Adrenal gland (tissue), 5 donors: ENCODE data around the gene SEC16A.

ENCODE experiments used
- CTCF ChIP-seq, 6 experiments: fragments of 450-650 bp in 4 of 6; fragments of 200-600 bp in 2 of 6; sonication (generic) in 1 of 6; IDR thresholded peaks; 1 replicate in 5 of 6; 2 replicates in 1 of 6; pipeline versions ENCODE4 v1.5.1 to v1.8.0; 2016 to 2021; ENCODE audit warnings: antibody characterized with exemption in 6 of 6, mild to moderate bottlenecking in 2 of 6, moderate library complexity in 1 of 6
- POLR2A ChIP-seq, 2 donors: fragments of 450-650 bp; IDR thresholded peaks; one replicate each; pipeline ENCODE4 v1.6.1; 2017; ENCODE audit warnings: antibody characterized with exemption in 2 of 2, mild to moderate bottlenecking in 2 of 2, moderate library complexity in 1 of 2
- donor health status: DM: no; HTN: no; CAD: no.

DNA sequence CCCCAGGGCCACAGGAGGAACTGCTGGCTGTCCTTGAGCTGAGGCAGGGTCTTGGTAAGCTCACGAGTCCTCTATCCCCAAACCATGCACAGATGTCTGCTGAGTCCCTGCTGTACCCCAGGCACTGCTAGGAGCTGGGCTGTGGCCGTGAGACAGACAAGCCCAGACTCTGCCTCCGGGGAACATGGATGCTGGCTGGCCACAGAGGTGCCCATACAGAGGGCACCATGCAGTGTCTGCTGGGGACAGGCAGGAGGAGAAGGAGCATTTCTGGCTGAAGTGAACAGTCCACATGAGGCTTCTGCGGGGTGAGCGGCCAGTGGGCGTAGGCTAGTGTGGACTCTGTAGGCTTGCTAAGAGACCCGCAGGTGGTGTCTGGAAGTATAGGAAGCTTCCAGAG, 4.8 kb upstream of the SEC16A start:
- TF ChIP-seq CTCF (IDR thresholded peaks at IDR 0.05) (no peak), POLR2A (IDR thresholded peaks at IDR 0.05) (no peak)
